GM18873 (cell line): ENCODE data around the gene RPAIN.

ENCODE experiments used
- ATAC-seq: cut with Tn5 transposase; IDR thresholded peaks from one replicate; pipeline ENCODE4 v1.9.1; 2021; ENCODE audit warnings: mild to moderate bottlenecking, moderate library complexity, moderate number of reproducible peaks; ENCODE audit not compliant: unreplicated experiment, low FRiP score

RPAIN gene

GRCh38 chr17:5481451-5481850 is 61.5 kb downstream of the RPAIN start:
- ATAC-seq = no peak
